GM12878 (cell line): ENCODE measurements around the gene PRAF2. TPM values are rescaled to one million over a fixed set of nuclear protein-coding genes. Genes with fewer than 3 reads are reported as not detected.
A peak's percentile ranks its signal among the peaks of the same experiment; 100 is the strongest.

Experiments
- BACH1 ChIP-seq: fragments of 450-650 bp; IDR thresholded peaks from 2 replicates; pipeline ENCODE4 v1.6.1; 2017; ENCODE audit warnings: mild to moderate bottlenecking, borderline replicate concordance
- BRCA1 ChIP-seq: IDR thresholded peaks from 2 replicates; pipeline ENCODE4 v1.6.1; 2011; ENCODE audit warnings: low read depth, low read length, improper control_type of control experiment
- CBX3 ChIP-seq: fragments of 200-600 bp; sonication (generic); IDR thresholded peaks from 2 replicates; pipeline ENCODE4 v1.6.1; 2016; ENCODE audit warnings: low read depth, borderline replicate concordance
- CHD1 ChIP-seq: IDR thresholded peaks from 2 replicates; pipeline ENCODE4 v1.6.1; 2012; ENCODE audit warnings: low read depth, low read length, improper control_type of control experiment
- CREM ChIP-seq: IDR thresholded peaks from 2 replicates; pipeline ENCODE4 v1.6.1; 2014; ENCODE audit warnings: antibody characterized with exemption, low read depth
- E4F1 ChIP-seq: fragments of 450-650 bp; IDR thresholded peaks from 2 replicates; pipeline ENCODE4 v1.6.1; 2018; ENCODE audit warnings: borderline replicate concordance, mild to moderate bottlenecking; ENCODE audit not compliant: partially characterized antibody
- GATAD2B ChIP-seq: fragments of 450-650 bp; conservative IDR thresholded peaks from 2 replicates; pipeline ENCODE4 v1.6.1; 2017; ENCODE audit warnings: low read depth, mild to moderate bottlenecking, moderate library complexity
- KAT2A ChIP-seq: conservative IDR thresholded peaks from 2 replicates; pipeline ENCODE4 v1.6.1; 2011; ENCODE audit warnings: low read depth, low read length; ENCODE audit not compliant: control insufficient read depth
- KLF5 ChIP-seq: fragments of 450-650 bp; IDR thresholded peaks from 2 replicates; pipeline ENCODE4 v1.6.1; 2014; ENCODE audit warnings: mild to moderate bottlenecking; ENCODE audit not compliant: partially characterized antibody
- MEF2B ChIP-seq: fragments of 450-650 bp; IDR thresholded peaks from 2 replicates; pipeline ENCODE4 v1.6.1; 2018; ENCODE audit warnings: mild to moderate bottlenecking, moderate library complexity; ENCODE audit not compliant: partially characterized antibody, poor library complexity, severe bottlenecking
- MTA2 ChIP-seq: fragments of 450-650 bp; IDR thresholded peaks from 2 replicates; pipeline ENCODE4 v1.6.1; 2016; ENCODE audit warnings: low read depth, mild to moderate bottlenecking, moderate library complexity
- MTA3 ChIP-seq: IDR thresholded peaks from 2 replicates; pipeline ENCODE4 v1.6.1; 2012; ENCODE audit warnings: low read length, inconsistent platforms, borderline replicate concordance
- NFIC ChIP-seq: IDR thresholded peaks from 2 replicates; pipeline ENCODE4 v1.6.1; 2012; ENCODE audit warnings: low read depth, mild to moderate bottlenecking, inconsistent platforms, low read length, moderate library complexity
- NRF1 ChIP-seq: conservative IDR thresholded peaks from 2 replicates; pipeline ENCODE4 v1.6.1; 2011; ENCODE audit warnings: mild to moderate bottlenecking, low read depth, low read length, improper control_type of control experiment
- POLR2A ChIP-seq: IDR thresholded peaks from 2 replicates; pipeline ENCODE4 v1.6.1; 2011; ENCODE audit warnings: low read depth, mild to moderate bottlenecking, low read length
- PRDM15 ChIP-seq: fragments of 450-650 bp; formaldehyde crosslinking; IDR thresholded peaks from 2 replicates; pipeline ENCODE4 v1.4.0; 2020; ENCODE audit warnings: mild to moderate bottlenecking, moderate library complexity
- RAD51 ChIP-seq: fragments of 450-650 bp; IDR thresholded peaks from 2 replicates; pipeline ENCODE4 v1.6.1; 2016; ENCODE audit warnings: moderate library complexity, mild to moderate bottlenecking, inconsistent platforms
- SREBF1 ChIP-seq: IDR thresholded peaks from 2 replicates; pipeline ENCODE4 v1.6.1; 2012; ENCODE audit warnings: mild to moderate bottlenecking, low read length
- SUPT20H ChIP-seq: IDR thresholded peaks from 2 replicates; pipeline ENCODE4 v1.6.1; 2011; ENCODE audit warnings: low read depth, mild to moderate bottlenecking, low read length, moderate library complexity, borderline replicate concordance; ENCODE audit not compliant: control insufficient read depth
- TAF1 ChIP-seq: IDR thresholded peaks from 2 replicates; pipeline ENCODE4 v1.6.1; 2011; ENCODE audit warnings: mild to moderate bottlenecking, low read depth, low read length, borderline replicate concordance
- YBX1 ChIP-seq: fragments of 450-650 bp; IDR thresholded peaks from 2 replicates; pipeline ENCODE4 v1.6.1; 2016; ENCODE audit warnings: antibody characterized with exemption
- ZNF24 ChIP-seq: fragments of 450-650 bp; IDR thresholded peaks from 2 replicates; pipeline ENCODE4 v1.6.1; 2017; ENCODE audit warnings: antibody characterized with exemption, mild to moderate bottlenecking
- polyA plus RNA-seq, 11 experiments: library from polyadenylated mRNA; depleted of rRNA in 4 of 11; unstranded in 6 of 11; stranded (reverse) in 5 of 11; fragments of >200 nt; fragmentation: Nextera tagmentation in 4 of 11; fragmentation: Illumina TruSeq in 1 of 11; extraction: Ambion mirVana in 4 of 11; extraction: Trizol in 1 of 11; gene quantifications; 1 replicate in 1 of 11; 2 replicates in 10 of 11; pipeline versions ENCODE4 v1.2.1 to v1.2.3, GENCODE V29; 2011 to 2016; ENCODE audit warnings: inconsistent platforms in 2 of 11, missing spikeins in 2 of 11, low read depth in 1 of 11
- total RNA-seq, 4 experiments: library from RNA; depleted of rRNA in 3 of 4; stranded (reverse); fragments of >200 nt in 3 of 4; fragmentation: Illumina TruSeq in 1 of 4; extraction: Trizol in 1 of 4; gene quantifications; 2 replicates each; pipeline versions ENCODE4 v1.2.1 to v1.2.3, GENCODE V29; 2013 to 2021
- TF ChIP-seq, protein P1 (sequence below): IDR thresholded peaks from 2 replicates; pipeline ENCODE4 v1.6.1; 2011; ENCODE audit warnings: borderline replicate concordance, low read depth, mild to moderate bottlenecking, moderate library complexity, mixed read lengths, low read length; ENCODE audit not compliant: insufficient read depth; ENCODE audit errors: extremely low read length

Gene PRAF2
- total and polyA plus RNA-seq, 10 of the 15 experiments (the other 5 are each of a cell fraction or from before 2014, with no cell fraction given) = 0.80 to 16.7 (median 7.0) TPM

GRCh38 chrX:49043220-49043986 lies 30.4 kb downstream of the PRAF2 start, which contains the start of gene TFE3 (continued):
- no peak for TF ChIP-seq SUPT20H
- no peak for TF ChIP-seq BACH1
- TF ChIP-seq POLR2A = peak; percentile 45
- TF ChIP-seq CHD1 = no peak
- no peak for TF ChIP-seq KAT2A
- no peak for TF ChIP-seq BRCA1
- no peak for TF ChIP-seq GATAD2B
- TF ChIP-seq TAF1 = peak; percentile 52; the same call in 1 of the 2 replicates
- no peak for TF ChIP-seq CBX3
- no peak for TF ChIP-seq SREBF1
- TF ChIP-seq MTA2 = no peak
- TF ChIP-seq KLF5 = no peak
- no peak for TF ChIP-seq PRDM15
- no peak for TF ChIP-seq RAD51
- TF ChIP-seq YBX1 = no peak
- peak; percentile 54; the same call in 1 of the 2 replicates for TF ChIP-seq CREM
- no peak for TF ChIP-seq E4F1
- TF ChIP-seq, protein P1, sequence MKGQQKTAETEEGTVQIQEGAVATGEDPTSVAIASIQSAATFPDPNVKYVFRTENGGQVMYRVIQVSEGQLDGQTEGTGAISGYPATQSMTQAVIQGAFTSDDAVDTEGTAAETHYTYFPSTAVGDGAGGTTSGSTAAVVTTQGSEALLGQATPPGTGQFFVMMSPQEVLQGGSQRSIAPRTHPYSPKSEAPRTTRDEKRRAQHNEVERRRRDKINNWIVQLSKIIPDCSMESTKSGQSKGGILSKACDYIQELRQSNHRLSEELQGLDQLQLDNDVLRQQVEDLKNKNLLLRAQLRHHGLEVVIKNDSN = no peak
- TF ChIP-seq MEF2B = no peak
- peak; percentile 83 for TF ChIP-seq NRF1
- no peak for TF ChIP-seq NFIC
- TF ChIP-seq MTA3 = no peak
- TF ChIP-seq ZNF24 = no peak
